Prostate gland (tissue), 2 donors: Measurements from ENCODE around the gene GSE1.

Experiments
- CTCF ChIP-seq, 4 experiments: fragments of 200-600 bp in 2 of 4; fragments of 450-650 bp in 2 of 4; sonication (generic) in 2 of 4; IDR thresholded peaks; 1 replicate in 3 of 4; 2 replicates in 1 of 4; pipeline ENCODE4 v1.5.1; 2016 to 2019; ENCODE audit warnings: antibody characterized with exemption in 4 of 4, mild to moderate bottlenecking in 2 of 4, moderate library complexity in 2 of 4
- POLR2AphosphoS5 ChIP-seq: sonication (generic); formaldehyde crosslinking; IDR thresholded peaks from one replicate; pipeline ENCODE4 v1.6.1; 2017; ENCODE audit warnings: antibody characterized with exemption

- TF ChIP-seq CTCF (IDR thresholded peaks at IDR 0.05) (no peak), POLR2AphosphoS5 (no peak)
These were observed 24.9 kb downstream of the GSE1 start for GRCh38 chr16:85637808-85638647.
